ENCODE results near the gene CLCN6.

CLCN6 gene

GRCh38 chr1:11771481-11772043 lies 34.4 kb upstream of the CLCN6 start:
- Mint-ChIP-seq H3K36me3 (ENCODE audit: low read depth) (no peaks in the 10 kb centered on the region), H3K4me3 (no peak overlapping the region), H3K9me3 (no peaks in the 10 kb centered on the region), H3K4me1 (no peaks in the 10 kb centered on the region), H3K27ac (no peak overlapping the region), H3K27me3 (peaks cover 2% of the 10 kb centered on the region)
- no peak for DNase-seq
- ATAC-seq = no peak

GRCh38 chr1:11772458-11772857 lies 33.5 kb upstream of the CLCN6 start:
- Mint-ChIP-seq H3K27ac (no peak overlapping the region), H3K27me3 (peaks cover 2% of the 10 kb centered on the region), H3K4me3 (no peak overlapping the region), H3K4me1 (no peaks in the 10 kb centered on the region), H3K9me3 (no peaks in the 10 kb centered on the region), H3K36me3 (ENCODE audit: low read depth) (no peaks in the 10 kb centered on the region)
- no peak for DNase-seq
- ATAC-seq = no peak

- ATAC-seq = no peak
- Mint-ChIP-seq H3K4me1 (no peaks in the 10 kb centered on the region), H3K4me3 (no peak overlapping the region), H3K27me3 (peaks cover 2% of the 10 kb centered on the region), H3K36me3 (ENCODE audit: low read depth) (no peaks in the 10 kb centered on the region), H3K9me3 (no peaks in the 10 kb centered on the region), H3K27ac (no peak overlapping the region)
- no peak for DNase-seq
Observed at GRCh38 chr1:11774753-11775152, 31.2 kb upstream of the CLCN6 start.

- no peaks in the 10 kb centered on the region for H3K4me1 Mint-ChIP-seq
- DNase-seq (no peak), ATAC-seq (no peak)
- peaks cover 2% of the 10 kb centered on the region for H3K27me3 Mint-ChIP-seq
- no peaks in the 10 kb centered on the region for H3K9me3 Mint-ChIP-seq
- H3K36me3 Mint-ChIP-seq (ENCODE audit: low read depth) = no peaks in the 10 kb centered on the region
- H3K4me3 Mint-ChIP-seq = no peak overlapping the region
- no peak overlapping the region for H3K27ac Mint-ChIP-seq
Observed at GRCh38 chr1:11777658-11778322, 28.2 kb upstream of the CLCN6 start.

- no peak for ATAC-seq
- Mint-ChIP-seq H3K27ac (no peak overlapping the region), H3K27me3 (peaks cover 2% of the 10 kb centered on the region), H3K4me3 (no peak overlapping the region), H3K9me3 (no peaks in the 10 kb centered on the region), H3K4me1 (no peaks in the 10 kb centered on the region), H3K36me3 (ENCODE audit: low read depth) (no peaks in the 10 kb centered on the region)
- no peak for DNase-seq
Observed at GRCh38 chr1:11778336-11778735, 27.7 kb upstream of the CLCN6 start.

GRCh38 chr1:11778844-11779623 lies 27.0 kb upstream of the CLCN6 start:
- Mint-ChIP-seq H3K27me3 (peaks cover 2% of the 10 kb centered on the region), H3K9me3 (no peaks in the 10 kb centered on the region), H3K27ac (no peak overlapping the region), H3K36me3 (ENCODE audit: low read depth) (no peaks in the 10 kb centered on the region), H3K4me3 (no peak overlapping the region), H3K4me1 (no peaks in the 10 kb centered on the region)
- ATAC-seq = no peak
- no peak for DNase-seq

GRCh38 chr1:11779715-11780379 lies 26.1 kb upstream of the CLCN6 start:
- DNase-seq = no peak
- Mint-ChIP-seq H3K4me3 (no peak overlapping the region), H3K4me1 (no peaks in the 10 kb centered on the region), H3K9me3 (no peaks in the 10 kb centered on the region), H3K36me3 (ENCODE audit: low read depth) (no peaks in the 10 kb centered on the region), H3K27ac (no peak overlapping the region), H3K27me3 (peaks cover 2% of the 10 kb centered on the region)
- ATAC-seq = no peak

GRCh38 chr1:11780380-11781147 lies 25.4 kb upstream of the CLCN6 start:
- ATAC-seq (no peak), DNase-seq (no peak)
- Mint-ChIP-seq H3K9me3 (no peaks in the 10 kb centered on the region), H3K4me3 (no peak overlapping the region), H3K36me3 (ENCODE audit: low read depth) (no peaks in the 10 kb centered on the region), H3K4me1 (peaks cover 3% of the 10 kb centered on the region), H3K27ac (no peak overlapping the region), H3K27me3 (peaks cover 2% of the 10 kb centered on the region)

GRCh38 chr1:11781297-11781696 lies 24.7 kb upstream of the CLCN6 start:
- H3K9me3 Mint-ChIP-seq = no peaks in the 10 kb centered on the region
- no peaks in the 10 kb centered on the region for H3K36me3 Mint-ChIP-seq (ENCODE audit: low read depth)
- ATAC-seq = no peak
- H3K4me3 Mint-ChIP-seq = no peak overlapping the region
- no peak overlapping the region for H3K27ac Mint-ChIP-seq
- no peak for DNase-seq
- H3K27me3 Mint-ChIP-seq = no peaks in the 10 kb centered on the region
- peaks cover 3% of the 10 kb centered on the region for H3K4me1 Mint-ChIP-seq

GRCh38 chr1:11782127-11782708 lies 23.8 kb upstream of the CLCN6 start:
- Mint-ChIP-seq H3K4me3 (no peak overlapping the region), H3K36me3 (ENCODE audit: low read depth) (no peaks in the 10 kb centered on the region), H3K27me3 (no peaks in the 10 kb centered on the region), H3K9me3 (no peaks in the 10 kb centered on the region), H3K27ac (no peak overlapping the region), H3K4me1 (peaks cover 3% of the 10 kb centered on the region)
- ATAC-seq (no peak), DNase-seq (no peak)

GRCh38 chr1:11783556-11783955 lies 22.4 kb upstream of the CLCN6 start:
- no peak for DNase-seq
- Mint-ChIP-seq H3K9me3 (no peaks in the 10 kb centered on the region), H3K27ac (no peak overlapping the region), H3K36me3 (ENCODE audit: low read depth) (no peaks in the 10 kb centered on the region), H3K4me3 (no peak overlapping the region), H3K4me1 (peaks cover 3% of the 10 kb centered on the region), H3K27me3 (no peaks in the 10 kb centered on the region)
- no peak for ATAC-seq

- Mint-ChIP-seq H3K36me3 (ENCODE audit: low read depth) (no peaks in the 10 kb centered on the region), H3K4me1 (peaks cover 3% of the 10 kb centered on the region)
- ATAC-seq = no peak
Observed at GRCh38 chr1:11784256-11784992, 21.6 kb upstream of the CLCN6 start.

GRCh38 chr1:11784993-11785769 lies 20.8 kb upstream of the CLCN6 start:
- DNase-seq (peak; percentile 55), ATAC-seq (peak; percentile 51)
- H3K4me1 Mint-ChIP-seq = peaks cover 3% of the 10 kb centered on the region
- H3K27ac Mint-ChIP-seq = no peak overlapping the region
- no peaks in the 10 kb centered on the region for H3K27me3 Mint-ChIP-seq
- H3K36me3 Mint-ChIP-seq (ENCODE audit: low read depth) = no peaks in the 10 kb centered on the region
- no peaks in the 10 kb centered on the region for H3K9me3 Mint-ChIP-seq
- H3K4me3 Mint-ChIP-seq = no peak overlapping the region

More at GRCh38 chr1:11784256-11784992, 21.6 kb upstream of the CLCN6 start:
- H3K27ac Mint-ChIP-seq = no peak overlapping the region
- DNase-seq = no peak
- H3K4me3 Mint-ChIP-seq = no peak overlapping the region
- H3K27me3 Mint-ChIP-seq = no peaks in the 10 kb centered on the region
- no peaks in the 10 kb centered on the region for H3K9me3 Mint-ChIP-seq
